Measurements from ENCODE around the gene VAV3. TPM values are rescaled to one million over a fixed set of nuclear protein-coding genes. Genes with fewer than 3 reads are reported as not detected.

The VAV3 gene
- total and polyA plus RNA-seq, 4 donors = 1.7 to 14.4 (median 7.6) TPM

DNA sequence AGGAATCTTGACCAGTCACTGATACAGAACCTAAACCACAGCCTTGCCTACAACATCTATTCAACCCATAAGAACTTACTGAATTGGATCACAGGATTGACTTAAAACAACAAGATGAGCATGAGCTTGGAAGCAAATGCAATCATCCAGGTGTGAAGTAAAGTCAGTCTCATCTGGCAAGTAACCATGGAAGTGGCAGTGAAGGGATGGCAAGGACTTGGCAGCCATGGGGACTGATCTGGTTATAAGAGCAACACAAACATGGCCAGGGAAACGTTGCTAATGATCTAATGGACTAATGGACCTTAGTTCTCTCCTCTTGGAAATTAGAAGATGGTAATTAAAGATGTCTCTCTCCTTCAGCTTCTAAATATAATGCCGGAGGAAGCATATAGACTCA lies 133.1 kb downstream of the VAV3 start:
- TF ChIP-seq, protein P1, sequence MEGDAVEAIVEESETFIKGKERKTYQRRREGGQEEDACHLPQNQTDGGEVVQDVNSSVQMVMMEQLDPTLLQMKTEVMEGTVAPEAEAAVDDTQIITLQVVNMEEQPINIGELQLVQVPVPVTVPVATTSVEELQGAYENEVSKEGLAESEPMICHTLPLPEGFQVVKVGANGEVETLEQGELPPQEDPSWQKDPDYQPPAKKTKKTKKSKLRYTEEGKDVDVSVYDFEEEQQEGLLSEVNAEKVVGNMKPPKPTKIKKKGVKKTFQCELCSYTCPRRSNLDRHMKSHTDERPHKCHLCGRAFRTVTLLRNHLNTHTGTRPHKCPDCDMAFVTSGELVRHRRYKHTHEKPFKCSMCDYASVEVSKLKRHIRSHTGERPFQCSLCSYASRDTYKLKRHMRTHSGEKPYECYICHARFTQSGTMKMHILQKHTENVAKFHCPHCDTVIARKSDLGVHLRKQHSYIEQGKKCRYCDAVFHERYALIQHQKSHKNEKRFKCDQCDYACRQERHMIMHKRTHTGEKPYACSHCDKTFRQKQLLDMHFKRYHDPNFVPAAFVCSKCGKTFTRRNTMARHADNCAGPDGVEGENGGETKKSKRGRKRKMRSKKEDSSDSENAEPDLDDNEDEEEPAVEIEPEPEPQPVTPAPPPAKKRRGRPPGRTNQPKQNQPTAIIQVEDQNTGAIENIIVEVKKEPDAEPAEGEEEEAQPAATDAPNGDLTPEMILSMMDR (IDR thresholded peaks at IDR 0.05; ENCODE audit: control extremely low read depth, extremely low read depth) = no peak
- DNase-seq (no peak), ATAC-seq (ENCODE audit: insufficient read depth, low FRiP score) (no peak)
- H3K27ac ChIP-seq (ENCODE audit: low read depth in 1 of 2, low read length in 1 of 2) = no peak overlapping the region
- no peak overlapping the region for H3K4me3 ChIP-seq
- H3K9ac ChIP-seq (ENCODE audit: insufficient read depth in 1 of 2, low read length in 2 of 2) = no peak overlapping the region
- peaks cover 0 to 6% (median 0%) of the 10 kb centered on the region in 5 donors for H3K4me1 ChIP-seq (ENCODE audit: control insufficient read depth in 5 of 5, insufficient read depth in 5 of 5, low read length in 5 of 5)
- 64 to 74% methylated on average over 2 of the region's 2 CpGs for WGBS, 2 donors
- H3K27me3 ChIP-seq (ENCODE audit: control insufficient read depth in 3 of 3, insufficient read depth in 3 of 3, low read length in 2 of 3) = no peaks in the 10 kb centered on the region
- no peaks in the 10 kb centered on the region for H3K36me3 ChIP-seq (ENCODE audit: control insufficient read depth in 4 of 4, insufficient read depth in 4 of 4, low read length in 4 of 4)
- no peaks in the 10 kb centered on the region for H3K9me3 ChIP-seq (ENCODE audit: control insufficient read depth in 4 of 4, insufficient read depth in 3 of 4, low read length in 3 of 4)

DNA sequence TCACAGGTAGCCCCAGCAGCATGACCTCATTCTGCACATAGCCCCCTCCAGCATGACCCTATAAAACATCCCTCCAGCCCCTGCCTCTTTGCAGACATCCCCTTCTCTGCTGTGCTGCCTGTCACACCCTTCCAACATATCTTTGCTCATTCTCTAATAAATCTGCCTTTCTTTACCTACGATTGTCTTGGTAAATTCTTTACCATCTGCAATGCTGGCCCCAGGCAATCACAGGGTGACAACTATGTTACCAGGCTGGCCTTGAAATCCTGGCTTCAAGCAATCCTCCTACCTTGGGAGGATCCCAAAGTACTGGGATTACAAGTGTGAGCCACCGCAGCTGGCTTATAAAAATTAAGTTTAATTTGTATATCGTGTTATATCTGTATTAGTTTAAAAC lies 134.5 kb downstream of the VAV3 start:
- H3K4me3 ChIP-seq = no peak overlapping the region
- TF ChIP-seq, protein P1 (IDR thresholded peaks at IDR 0.05; ENCODE audit: control extremely low read depth, extremely low read depth) = no peak
- peak overlapping the region in 1 of 2 donors; percentile 14 for H3K27ac ChIP-seq (ENCODE audit: low read depth in 1 of 2, low read length in 1 of 2)
- DNase-seq (no peak), ATAC-seq (ENCODE audit: insufficient read depth, low FRiP score) (no peak)
- WGBS, 2 donors = 89 to 99% methylated on average over 3 of the region's 3 CpGs
- no peaks in the 10 kb centered on the region for H3K27me3 ChIP-seq (ENCODE audit: control insufficient read depth in 3 of 3, insufficient read depth in 3 of 3, low read length in 2 of 3)
- no peaks in the 10 kb centered on the region for H3K36me3 ChIP-seq (ENCODE audit: control insufficient read depth in 4 of 4, insufficient read depth in 4 of 4, low read length in 4 of 4)
- no peaks in the 10 kb centered on the region for H3K9me3 ChIP-seq (ENCODE audit: control insufficient read depth in 4 of 4, insufficient read depth in 3 of 4, low read length in 3 of 4)
- no peak overlapping the region for H3K9ac ChIP-seq (ENCODE audit: insufficient read depth in 1 of 2, low read length in 2 of 2)
- peaks cover 0 to 6% (median 0%) of the 10 kb centered on the region in 5 donors for H3K4me1 ChIP-seq (ENCODE audit: control insufficient read depth in 5 of 5, insufficient read depth in 5 of 5, low read length in 5 of 5)

DNA sequence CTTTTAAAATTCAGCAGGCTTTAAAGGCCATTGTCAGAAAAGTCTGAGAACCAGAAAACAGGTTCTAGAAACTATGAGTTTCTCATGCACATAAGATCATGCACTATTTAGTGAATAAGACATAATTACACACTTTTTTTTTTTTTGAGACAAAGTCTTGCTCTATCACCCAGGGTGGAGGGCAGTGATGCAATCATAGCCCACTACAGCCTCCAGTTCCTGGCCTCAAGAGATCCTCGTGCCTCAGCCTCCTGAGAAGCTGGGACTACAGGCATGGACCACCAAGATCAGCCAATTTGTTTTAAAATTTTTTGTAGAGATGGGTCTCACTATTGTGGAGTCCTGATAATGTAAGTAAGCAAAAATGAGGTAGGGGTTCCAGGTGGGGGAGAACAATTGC lies 134.9 kb downstream of the VAV3 start:
- WGBS, 2 donors = 87 to 90% methylated on average over 1 of the region's 1 CpG
- no peak overlapping the region for H3K9ac ChIP-seq (ENCODE audit: insufficient read depth in 1 of 2, low read length in 2 of 2)
- H3K27me3 ChIP-seq (ENCODE audit: control insufficient read depth in 3 of 3, insufficient read depth in 3 of 3, low read length in 2 of 3) = no peaks in the 10 kb centered on the region
- H3K4me3 ChIP-seq = no peak overlapping the region
- no peak overlapping the region for H3K27ac ChIP-seq (ENCODE audit: low read depth in 1 of 2, low read length in 1 of 2)
- no peak for ATAC-seq (ENCODE audit: insufficient read depth, low FRiP score)
- H3K4me1 ChIP-seq (ENCODE audit: control insufficient read depth in 5 of 5, insufficient read depth in 5 of 5, low read length in 5 of 5) = peaks cover 0 to 6% (median 0%) of the 10 kb centered on the region in 5 donors
- TF ChIP-seq, protein P1 (IDR thresholded peaks at IDR 0.05; ENCODE audit: control extremely low read depth, extremely low read depth) = no peak
- H3K9me3 ChIP-seq (ENCODE audit: control insufficient read depth in 4 of 4, insufficient read depth in 3 of 4, low read length in 3 of 4) = no peaks in the 10 kb centered on the region
- DNase-seq = no peak
- no peaks in the 10 kb centered on the region for H3K36me3 ChIP-seq (ENCODE audit: control insufficient read depth in 4 of 4, insufficient read depth in 4 of 4, low read length in 4 of 4)
